Measurements from ENCODE around the gene SHISA9.

The SHISA9 gene

GRCh38 chr16:12927591-12927990, 26.2 kb downstream of the SHISA9 start:
- Histone ChIP-seq H2AK5ac (ENCODE audit: low read length, severe bottlenecking) (no peak overlapping the region), H4K8ac (ENCODE audit: low read length) (no peak overlapping the region), H3K14ac (ENCODE audit: low read length in 2 of 2) (no peak overlapping the region), H3K36me3 (ENCODE audit: control insufficient read depth in 1 of 2, insufficient read depth in 2 of 2, low read depth in 1 of 2, low read length in 2 of 2) (no peaks in the 10 kb centered on the region), H3K27ac (ENCODE audit: low read length, poor library complexity, severe bottlenecking) (no peak overlapping the region), H3K4me3 (ENCODE audit: insufficient read depth in 1 of 2, low read depth in 1 of 2, low read length in 2 of 2) (no peak overlapping the region), H3K18ac (ENCODE audit: low read depth in 1 of 2, low read length in 2 of 2) (no peak overlapping the region), H2BK15ac (ENCODE audit: low read depth, poor library complexity, severe bottlenecking) (no peak overlapping the region), H3K27me3 (ENCODE audit: control insufficient read depth in 1 of 2, insufficient read depth in 1 of 2, low read length in 2 of 2) (no peaks in the 10 kb centered on the region), H3K9ac (ENCODE audit: low read length) (no peak overlapping the region), H3K4me2 (ENCODE audit: low read length, poor library complexity, severe bottlenecking) (no peak overlapping the region), H2BK5ac (ENCODE audit: low read depth, low read length, poor library complexity, severe bottlenecking) (no peak overlapping the region), H2AFZ (ENCODE audit: low read depth, low read length) (no peak overlapping the region), H2BK120ac (ENCODE audit: low read depth, low read length) (no peak overlapping the region), H4K91ac (ENCODE audit: low read length) (no peak overlapping the region), H2BK12ac (ENCODE audit: low read length in 2 of 2) (no peak overlapping the region), H3K79me1 (replicated peaks; ENCODE audit: low read length, poor library complexity, severe bottlenecking) (no peaks in the 10 kb centered on the region), H3K4ac (ENCODE audit: low read depth in 1 of 2, low read length in 2 of 2) (no peak overlapping the region), H3K23ac (ENCODE audit: low read length in 2 of 2) (no peak overlapping the region), H3K4me1 (ENCODE audit: control insufficient read depth, insufficient read depth, low read depth, low read length) (no peaks in the 10 kb centered on the region), H3K9me3 (ENCODE audit: control insufficient read depth, low read length) (no peaks in the 10 kb centered on the region)
- 36% methylated on average over 1 of the region's 3 CpGs for WGBS
- DNase-seq: no peak

- Histone ChIP-seq H4K91ac (ENCODE audit: low read length) (no peak overlapping the region), H3K4me2 (ENCODE audit: low read length, poor library complexity, severe bottlenecking) (no peak overlapping the region), H3K9me3 (ENCODE audit: control insufficient read depth, low read length) (no peaks in the 10 kb centered on the region), H2AFZ (ENCODE audit: low read depth, low read length) (no peak overlapping the region), H3K9ac (ENCODE audit: low read length) (no peak overlapping the region), H3K14ac (ENCODE audit: low read length in 2 of 2) (no peak overlapping the region), H3K23ac (ENCODE audit: low read length in 2 of 2) (no peak overlapping the region), H3K4me3 (ENCODE audit: insufficient read depth in 1 of 2, low read depth in 1 of 2, low read length in 2 of 2) (no peak overlapping the region), H3K79me1 (replicated peaks; ENCODE audit: low read length, poor library complexity, severe bottlenecking) (no peaks in the 10 kb centered on the region), H2BK15ac (ENCODE audit: low read depth, poor library complexity, severe bottlenecking) (no peak overlapping the region), H3K4ac (ENCODE audit: low read depth in 1 of 2, low read length in 2 of 2) (no peak overlapping the region), H4K8ac (ENCODE audit: low read length) (no peak overlapping the region), H2BK12ac (ENCODE audit: low read length in 2 of 2) (no peak overlapping the region), H2BK120ac (ENCODE audit: low read depth, low read length) (no peak overlapping the region), H3K18ac (ENCODE audit: low read depth in 1 of 2, low read length in 2 of 2) (no peak overlapping the region), H2BK5ac (ENCODE audit: low read depth, low read length, poor library complexity, severe bottlenecking) (no peak overlapping the region), H3K4me1 (ENCODE audit: control insufficient read depth, insufficient read depth, low read depth, low read length) (no peaks in the 10 kb centered on the region), H3K27me3 (ENCODE audit: control insufficient read depth in 1 of 2, insufficient read depth in 1 of 2, low read length in 2 of 2) (no peaks in the 10 kb centered on the region), H3K36me3 (ENCODE audit: control insufficient read depth in 1 of 2, insufficient read depth in 2 of 2, low read depth in 1 of 2, low read length in 2 of 2) (no peaks in the 10 kb centered on the region), H3K27ac (ENCODE audit: low read length, poor library complexity, severe bottlenecking) (no peak overlapping the region), H2AK5ac (ENCODE audit: low read length, severe bottlenecking) (no peak overlapping the region)
- no peak for DNase-seq
- 77% methylated on average over 3 of the region's 4 CpGs for WGBS
These were observed 29.5 kb downstream of the SHISA9 start for GRCh38 chr16:12930881-12931280.

DNA sequence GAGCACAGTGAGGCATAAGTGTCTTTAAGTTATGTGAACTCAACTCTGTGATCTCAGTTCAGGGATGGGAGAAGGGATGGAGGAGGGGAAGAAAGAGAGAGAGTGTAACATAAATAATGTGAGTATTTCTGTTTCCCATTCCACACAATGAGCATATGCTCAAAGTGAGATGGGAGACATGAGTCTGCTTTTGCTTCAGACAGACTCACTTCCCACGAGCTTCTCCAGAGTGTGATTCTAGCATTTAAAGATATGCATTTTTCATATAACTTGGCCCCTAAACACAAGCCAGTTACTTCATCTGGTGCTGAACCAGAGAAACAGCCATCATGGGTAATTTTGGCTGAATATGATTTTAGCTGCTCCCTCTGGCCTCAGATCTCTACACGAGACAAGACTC, 35.0 kb downstream of the SHISA9 start:
- Histone ChIP-seq H2AFZ (ENCODE audit: low read depth, low read length) (no peak overlapping the region), H3K4me3 (ENCODE audit: insufficient read depth in 1 of 2, low read depth in 1 of 2, low read length in 2 of 2) (no peak overlapping the region), H2BK120ac (ENCODE audit: low read depth, low read length) (no peak overlapping the region), H3K9me3 (ENCODE audit: control insufficient read depth, low read length) (no peaks in the 10 kb centered on the region), H4K8ac (ENCODE audit: low read length) (no peak overlapping the region), H2AK5ac (ENCODE audit: low read length, severe bottlenecking) (no peak overlapping the region), H3K14ac (ENCODE audit: low read length in 2 of 2) (no peak overlapping the region), H2BK15ac (ENCODE audit: low read depth, poor library complexity, severe bottlenecking) (no peak overlapping the region), H3K4ac (ENCODE audit: low read depth in 1 of 2, low read length in 2 of 2) (no peak overlapping the region), H3K4me1 (ENCODE audit: control insufficient read depth, insufficient read depth, low read depth, low read length) (no peaks in the 10 kb centered on the region), H3K36me3 (ENCODE audit: control insufficient read depth in 1 of 2, insufficient read depth in 2 of 2, low read depth in 1 of 2, low read length in 2 of 2) (no peaks in the 10 kb centered on the region), H4K91ac (ENCODE audit: low read length) (no peak overlapping the region), H3K27ac (ENCODE audit: low read length, poor library complexity, severe bottlenecking) (no peak overlapping the region), H3K79me1 (replicated peaks; ENCODE audit: low read length, poor library complexity, severe bottlenecking) (no peaks in the 10 kb centered on the region), H3K23ac (ENCODE audit: low read length in 2 of 2) (no peak overlapping the region), H3K18ac (ENCODE audit: low read depth in 1 of 2, low read length in 2 of 2) (no peak overlapping the region), H3K9ac (ENCODE audit: low read length) (no peak overlapping the region), H2BK12ac (ENCODE audit: low read length in 2 of 2) (no peak overlapping the region), H2BK5ac (ENCODE audit: low read depth, low read length, poor library complexity, severe bottlenecking) (no peak overlapping the region), H3K4me2 (ENCODE audit: low read length, poor library complexity, severe bottlenecking) (no peak overlapping the region), H3K27me3 (ENCODE audit: control insufficient read depth in 1 of 2, insufficient read depth in 1 of 2, low read length in 2 of 2) (no peaks in the 10 kb centered on the region)
- 32% methylated on average over 2 of the region's 2 CpGs for WGBS
- no peak for DNase-seq

DNA sequence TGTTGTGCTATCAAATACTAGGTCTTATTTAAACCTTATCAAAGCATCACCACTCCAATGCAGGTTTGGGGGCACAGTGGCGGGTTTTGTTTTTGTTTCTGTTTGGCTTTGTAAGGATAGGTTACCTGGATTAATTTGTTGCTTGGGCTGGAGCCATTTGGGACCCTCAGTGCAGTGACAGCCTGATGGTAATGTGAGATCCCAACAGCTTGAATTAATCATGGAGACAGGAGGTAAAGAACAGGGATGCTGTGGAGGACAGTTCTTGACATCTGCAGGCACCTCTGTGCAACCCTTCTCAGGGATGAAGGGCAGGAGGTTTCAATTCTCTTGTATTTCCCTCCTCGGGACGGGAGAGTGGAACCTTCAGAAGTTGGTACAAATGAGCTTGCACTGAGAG, 40.5 kb downstream of the SHISA9 start:
- Histone ChIP-seq H3K18ac (ENCODE audit: low read depth in 1 of 2, low read length in 2 of 2) (no peak overlapping the region), H2BK120ac (ENCODE audit: low read depth, low read length) (no peak overlapping the region), H2BK12ac (ENCODE audit: low read length in 2 of 2) (no peak overlapping the region), H3K27me3 (ENCODE audit: control insufficient read depth in 1 of 2, insufficient read depth in 1 of 2, low read length in 2 of 2) (no peaks in the 10 kb centered on the region), H4K8ac (ENCODE audit: low read length) (no peak overlapping the region), H4K91ac (ENCODE audit: low read length) (no peak overlapping the region), H3K27ac (ENCODE audit: low read length, poor library complexity, severe bottlenecking) (no peak overlapping the region), H3K4me2 (ENCODE audit: low read length, poor library complexity, severe bottlenecking) (no peak overlapping the region), H2AK5ac (ENCODE audit: low read length, severe bottlenecking) (no peak overlapping the region), H3K36me3 (ENCODE audit: control insufficient read depth in 1 of 2, insufficient read depth in 2 of 2, low read depth in 1 of 2, low read length in 2 of 2) (no peaks in the 10 kb centered on the region), H3K23ac (ENCODE audit: low read length in 2 of 2) (no peak overlapping the region), H3K9me3 (ENCODE audit: control insufficient read depth, low read length) (no peaks in the 10 kb centered on the region), H3K4me3 (ENCODE audit: insufficient read depth in 1 of 2, low read depth in 1 of 2, low read length in 2 of 2) (no peak overlapping the region), H3K79me1 (replicated peaks; ENCODE audit: low read length, poor library complexity, severe bottlenecking) (no peaks in the 10 kb centered on the region), H2BK15ac (ENCODE audit: low read depth, poor library complexity, severe bottlenecking) (no peak overlapping the region), H2BK5ac (ENCODE audit: low read depth, low read length, poor library complexity, severe bottlenecking) (no peak overlapping the region), H2AFZ (ENCODE audit: low read depth, low read length) (no peak overlapping the region), H3K14ac (ENCODE audit: low read length in 2 of 2) (no peak overlapping the region), H3K4ac (ENCODE audit: low read depth in 1 of 2, low read length in 2 of 2) (no peak overlapping the region), H3K4me1 (ENCODE audit: control insufficient read depth, insufficient read depth, low read depth, low read length) (no peaks in the 10 kb centered on the region), H3K9ac (ENCODE audit: low read length) (no peak overlapping the region)
- DNase-seq: no peak
- WGBS: 44% methylated on average over 3 of the region's 3 CpGs

All from mesenchymal stem cell (in vitro differentiated cells and primary cell).